HepG2 (cell line): ENCODE results near the gene LDLRAD4. TPM values are rescaled to one million over a fixed set of nuclear protein-coding genes. Genes with fewer than 3 reads are reported as not detected.

Experiments
- ATAC-seq: fragments of 200-7000 bp; cut with Tn5 transposase; 3 replicates; pipeline ENCODE4 v1.9.1; 2020; ENCODE audit warnings: mild to moderate bottlenecking, moderate library complexity
- BruUV-seq: library from RNA; stranded (reverse); fragments of 400-500 nt; replicated peaks from 2 replicates; lab custom pipeline; 2021; lab: Mats Ljungman, UMichigan
- CTCF ChIA-PET: fragments of 300-600 bp; formaldehyde crosslinking; extraction: SDS; loops from one replicate; lab custom pipeline; 2021; ENCODE audit warnings: low total read pairs, inconsistent platforms, low intra/inter-chr PET ratio; lab: Yijun Ruan, JAX
- POLR2A ChIA-PET: fragments of 350-600 bp; sonication (Branson Sonifier 250); formaldehyde crosslinking; loops from one replicate; lab custom pipeline; 2020; ENCODE audit warnings: antibody characterized with exemption, inconsistent platforms; lab: Yijun Ruan, JAX
- DNase-seq: peaks from one replicate; pipeline ENCODE4 v3.0.0-alpha.2; 2015; ENCODE audit warnings: low spot score
- FAIRE-seq: peaks from 3 replicates; lab custom pipeline; 2011; peaks lifted over from hg19 to GRCh38; lab: Jason Lieb, UNC
- H2AFZ ChIP-seq: one replicate; pipeline ENCODE4 v1.6.1; 2011; ENCODE audit warnings: low read length, inconsistent platforms
- H3K27ac ChIP-seq: fragments of 300-600 bp; 3 replicates; pipeline ENCODE4 v1.8.0; 2011; ENCODE audit warnings: mixed run types, mild to moderate bottlenecking, mixed read lengths, low read length, inconsistent platforms; ENCODE audit not compliant: insufficient read depth; ENCODE audit errors: extremely low read length
- H3K27me3 ChIP-seq, 2 experiments: fragments of 200-600 bp in 1 of 2; 2 replicates in 1 of 2; 3 replicates in 1 of 2; pipeline versions ENCODE4 v1.6.0 to v1.8.0; 2011; ENCODE audit warnings: low read length in 2 of 2, mild to moderate bottlenecking in 2 of 2, moderate library complexity in 2 of 2, inconsistent platforms in 1 of 2; ENCODE audit not compliant: insufficient read depth in 2 of 2, control insufficient read depth in 1 of 2
- H3K36me3 ChIP-seq, 2 experiments: fragments of 200-600 bp in 1 of 2; replicated peaks in 1 of 2; 2 replicates in 1 of 2; 3 replicates in 1 of 2; pipeline versions ENCODE4 v1.5.1 to v1.8.0; 2011; ENCODE audit warnings: low read length in 2 of 2, inconsistent platforms in 1 of 2; ENCODE audit not compliant: insufficient read depth in 2 of 2, control insufficient read depth in 1 of 2
- H3K4me1 ChIP-seq: 2 replicates; pipeline ENCODE4 v1.5.1; 2012; ENCODE audit warnings: low read length, inconsistent platforms; ENCODE audit not compliant: insufficient read depth
- H3K4me2 ChIP-seq: 2 replicates; pipeline ENCODE4 v1.6.0; 2011; ENCODE audit warnings: low read depth, low read length, inconsistent platforms
- H3K4me3 ChIP-seq, 3 experiments: fragments of 200-600 bp in 1 of 3; sonication (generic), shearing (Covaris generic) in 1 of 3; replicated peaks in 1 of 3; 2 replicates each; pipeline ENCODE4 v1.5.1; 2011 to 2016; ENCODE audit warnings: low read length in 3 of 3, inconsistent platforms in 2 of 3, low read depth in 2 of 3, mild to moderate bottlenecking in 2 of 3, control low read depth in 1 of 3, mixed read lengths in 1 of 3; ENCODE audit not compliant: insufficient read depth in 1 of 3
- H3K79me2 ChIP-seq: one replicate; pipeline ENCODE4 v1.6.1; 2011; ENCODE audit warnings: low read length, inconsistent platforms; ENCODE audit not compliant: insufficient read depth
- H3K9ac ChIP-seq: 2 replicates; pipeline ENCODE4 v1.6.0; 2011; ENCODE audit warnings: mild to moderate bottlenecking, low read depth, low read length, inconsistent platforms; ENCODE audit not compliant: insufficient read depth
- H3K9me3 ChIP-seq: 2 replicates; pipeline ENCODE4 v1.5.1; 2012; ENCODE audit warnings: mild to moderate bottlenecking, low read length
- H4K20me1 ChIP-seq: 2 replicates; pipeline ENCODE4 v1.6.0; 2011; ENCODE audit warnings: inconsistent platforms, mild to moderate bottlenecking, low read length, moderate library complexity; ENCODE audit not compliant: insufficient read depth
- HIVEP1 ChIP-seq: sonication (generic); formaldehyde crosslinking; IDR thresholded peaks from 2 replicates; pipeline ENCODE4 v1.4.0; 2020; ENCODE audit warnings: mild to moderate bottlenecking, missing genetic modification reagents
- KDM5B ChIP-seq: sonication (generic); formaldehyde crosslinking; IDR thresholded peaks from 2 replicates; pipeline ENCODE4 v1.4.0; 2020; ENCODE audit warnings: missing genetic modification reagents, mild to moderate bottlenecking, borderline replicate concordance
- NFKB2 ChIP-seq: sonication (generic); formaldehyde crosslinking; IDR thresholded peaks from 2 replicates; pipeline ENCODE4 v1.4.0; 2020; ENCODE audit warnings: missing genetic modification reagents, borderline replicate concordance
- TGIF2 ChIP-seq: IDR thresholded peaks from 2 replicates; pipeline ENCODE4 v1.6.1; 2016; ENCODE audit warnings: control low read depth, missing compliant biosample characterization
- THAP7 ChIP-seq: sonication (generic); formaldehyde crosslinking; IDR thresholded peaks from 2 replicates; pipeline ENCODE4 v1.8.1; 2023; ENCODE audit warnings: mild to moderate bottlenecking, missing genetic modification reagents
- ZBTB7B ChIP-seq: sonication (generic); formaldehyde crosslinking; IDR thresholded peaks from 2 replicates; pipeline ENCODE4 v1.4.0; 2020; ENCODE audit warnings: missing genetic modification reagents
- ZFP36L2 ChIP-seq: sonication (generic); formaldehyde crosslinking; IDR thresholded peaks from 2 replicates; pipeline ENCODE4 v1.4.0; 2020; ENCODE audit warnings: missing genetic modification reagents
- ZNF121 ChIP-seq: sonication (generic); formaldehyde crosslinking; IDR thresholded peaks from 2 replicates; pipeline ENCODE4 v1.5.0; 2020; ENCODE audit warnings: mild to moderate bottlenecking, missing genetic modification reagents
- ZNF230 ChIP-seq: sonication (generic); formaldehyde crosslinking; IDR thresholded peaks from 2 replicates; pipeline ENCODE4 v1.4.0; 2020; ENCODE audit warnings: mild to moderate bottlenecking, missing genetic modification reagents
- ZNF614 ChIP-seq: IDR thresholded peaks from 2 replicates; pipeline ENCODE4 v1.6.1; 2018; ENCODE audit warnings: missing biosample characterization, missing genetic modification reagents, inconsistent platforms, borderline replicate concordance
- WGBS: methylation state at CpG from one replicate; pipeline ENCODE4 v1.1.6; 2017; ENCODE audit warnings: low lambda C conversion rate; 5-methylcytosine and 5-hydroxymethylcytosine counted together
- in situ Hi-C: cut with HindIII; loops from 2 replicates; pipeline ENCODE4 v1.10.0; 2017; ENCODE audit warnings: low pct_unique_long_range_greater_than_20kb; ENCODE audit not compliant: extremely low pct_ligation_motif_present
- intact Hi-C: fragments of 100-400 bp; cut with micrococcal nuclease; formaldehyde crosslinking; loops from one replicate; pipeline ENCODE4 v1.10.0; 2022; ENCODE audit not compliant: unreplicated experiment
- polyA plus RNA-seq, 8 experiments: library from polyadenylated mRNA; depleted of rRNA in 3 of 8; stranded (reverse) in 7 of 8; unstranded in 1 of 8; fragments of >200 nt; fragmentation: Illumina TruSeq in 4 of 8; extraction: Trizol in 4 of 8; gene quantifications; 2 replicates each; pipeline versions ENCODE4 v1.2.1 to v1.2.3, GENCODE V29; 2011 to 2016; ENCODE audit warnings: low read depth in 4 of 8, missing spikeins in 1 of 8, mixed read lengths in 1 of 8; ENCODE audit not compliant: insufficient read depth in 1 of 8
- total RNA-seq, 5 experiments: library from RNA; depleted of rRNA; stranded (reverse); fragments of >200 nt; fragmentation: Illumina TruSeq; extraction: Trizol; gene quantifications; 2 replicates each; pipeline ENCODE4 v1.2.3, GENCODE V29; 2016; ENCODE audit warnings: low read depth in 1 of 5
- TF ChIP-seq, protein P1 (sequence below): IDR thresholded peaks from 2 replicates; pipeline ENCODE4 v1.6.1; 2016; ENCODE audit warnings: low read depth, borderline replicate concordance

LDLRAD4 gene
- total and polyA plus RNA-seq, 2 of the 13 experiments (the other 11 are each of a cell fraction or from before 2014, with no cell fraction given) = 13.6 to 20.9 TPM

DNA sequence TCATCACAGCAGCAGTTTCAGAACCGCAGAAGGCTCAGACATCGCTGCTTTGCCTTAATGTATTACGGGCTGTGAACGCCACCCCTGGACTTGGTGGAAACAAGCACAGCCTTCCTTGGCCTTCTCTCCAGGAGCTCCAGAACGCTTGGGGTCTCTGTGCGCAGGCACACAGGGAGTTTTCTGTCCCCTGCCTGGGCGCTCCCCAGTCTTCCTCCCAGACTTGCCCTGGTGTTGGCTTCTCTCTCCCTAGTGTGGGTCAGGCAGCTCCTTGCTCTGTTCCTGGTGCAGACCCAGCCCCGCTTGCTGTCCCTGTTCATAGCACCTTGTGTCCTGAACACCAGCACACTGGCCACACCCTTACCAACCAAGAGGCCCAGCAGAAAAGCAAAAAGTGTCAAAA is 404.2 kb downstream of the LDLRAD4 start:
- Histone ChIP-seq H3K4me1 (peaks cover 8% of the 10 kb centered on the region; the same call in 1 of the 2 replicates), H3K9ac (no peak overlapping the region), H4K20me1 (no peaks in the 10 kb centered on the region), H3K79me2 (no peaks in the 10 kb centered on the region), H3K9me3 (no peaks in the 10 kb centered on the region), H2AFZ (no peak overlapping the region), H3K27me3 (no peaks in the 10 kb centered on the region), H3K27ac (no peak overlapping the region), H3K36me3 (no peaks in the 10 kb centered on the region), H3K4me2 (no peak overlapping the region), H3K4me3 (no peak overlapping the region)
- DNase-seq (no peak), ATAC-seq (no peak), FAIRE-seq (no peak)
- ChIA-PET POLR2A (no interaction called here), CTCF (no interaction called here)
- intact Hi-C loops = no loop called here
- BruUV-seq = no TSS peak
- 85% methylated on average over 3 of the region's 8 CpGs for WGBS
- no peak for TF ChIP-seq ZNF614 (CRISPR knock-in tag)
- TF ChIP-seq, protein P1, sequence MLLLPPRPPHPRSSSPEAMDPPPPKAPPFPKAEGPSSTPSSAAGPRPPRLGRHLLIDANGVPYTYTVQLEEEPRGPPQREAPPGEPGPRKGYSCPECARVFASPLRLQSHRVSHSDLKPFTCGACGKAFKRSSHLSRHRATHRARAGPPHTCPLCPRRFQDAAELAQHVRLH = no peak
- no peak for TF ChIP-seq ZNF230 (CRISPR knock-in tag)
- no peak for TF ChIP-seq ZNF121
- TF ChIP-seq KDM5B (CRISPR knock-in tag) = no peak
- no peak for TF ChIP-seq THAP7 (CRISPR knock-in tag)
- TF ChIP-seq ZFP36L2 = no peak
- TF ChIP-seq NFKB2 (CRISPR knock-in tag) = no peak
- TF ChIP-seq HIVEP1 (CRISPR knock-in tag) = no peak
- no peak for TF ChIP-seq TGIF2 (CRISPR knock-in tag)
- TF ChIP-seq ZBTB7B (CRISPR knock-in tag) = no peak
- in situ Hi-C loops = no loop called here
